ENCODE measurements around the gene HOMER2. TPM values are rescaled to one million over a fixed set of nuclear protein-coding genes. Genes with fewer than 3 reads are reported as not detected.

The HOMER2 gene
- total RNA-seq, 2 experiments from 2014 or later: 0.85 to 1.6 TPM

- ATAC-seq (ENCODE audit: poor library complexity) (no peak), DNase-seq (no peak)
- CTCF ChIA-PET: no interaction called here
- Mint-ChIP-seq H3K27ac (no peak overlapping the region), H3K9me3 (peaks cover 8% of the 10 kb centered on the region), H3K4me3 (no peak overlapping the region), H3K4me1 (ENCODE audit: low read depth) (no peaks in the 10 kb centered on the region), H3K36me3 (ENCODE audit: low read depth) (no peaks in the 10 kb centered on the region), H3K27me3 (peaks cover 5% of the 10 kb centered on the region)
- H3K36me3 ChIP-seq (ENCODE audit: insufficient read depth, low read length): no peaks in the 10 kb centered on the region
- H3K4me1 ChIP-seq (ENCODE audit: insufficient read depth, low read length): no peaks in the 10 kb centered on the region
- no peak overlapping the region for H3K4me3 ChIP-seq (ENCODE audit: low read length)
- POLR2A ChIA-PET: no interaction called here
- H3K27me3 ChIP-seq (ENCODE audit: control insufficient read depth in 1 of 2, insufficient read depth in 2 of 2, low read length in 2 of 2): no peaks in the 10 kb centered on the region
- H3K9me3 ChIP-seq (ENCODE audit: control insufficient read depth in 1 of 2, insufficient read depth in 1 of 2, low read length in 2 of 2): peaks cover 5 to 14% of the 10 kb centered on the region in 2 experiments
- TF ChIP-seq CTCF (IDR thresholded peaks at IDR 0.05): no peak
- no peak overlapping the region for H3K27ac ChIP-seq (ENCODE audit: low read depth in 1 of 2, low read length in 2 of 2)
- intact Hi-C loops (cut with DNase I, micrococcal nuclease): no loop called here
These were observed 41.8 kb downstream of the HOMER2 start for GRCh38 chr15:82910721-82911120.

- Mint-ChIP-seq H3K9me3 (peaks cover 8% of the 10 kb centered on the region), H3K36me3 (ENCODE audit: low read depth) (no peaks in the 10 kb centered on the region), H3K4me1 (ENCODE audit: low read depth) (no peaks in the 10 kb centered on the region), H3K27ac (no peak overlapping the region), H3K4me3 (no peak overlapping the region), H3K27me3 (peaks cover 8% of the 10 kb centered on the region)
- no peak overlapping the region for H3K27ac ChIP-seq (ENCODE audit: low read depth in 1 of 2, low read length in 2 of 2)
- ChIA-PET POLR2A (no interaction called here), CTCF (no interaction called here)
- no peak overlapping the region for H3K4me3 ChIP-seq (ENCODE audit: low read length)
- no peaks in the 10 kb centered on the region for H3K4me1 ChIP-seq (ENCODE audit: insufficient read depth, low read length)
- H3K27me3 ChIP-seq (ENCODE audit: control insufficient read depth in 1 of 2, insufficient read depth in 2 of 2, low read length in 2 of 2): no peaks in the 10 kb centered on the region
- intact Hi-C loops (cut with DNase I, micrococcal nuclease): no loop called here
- H3K9me3 ChIP-seq (ENCODE audit: control insufficient read depth in 1 of 2, insufficient read depth in 1 of 2, low read length in 2 of 2): peaks cover 5 to 14% of the 10 kb centered on the region in 2 experiments
- no peaks in the 10 kb centered on the region for H3K36me3 ChIP-seq (ENCODE audit: insufficient read depth, low read length)
- no peak for ATAC-seq (ENCODE audit: poor library complexity)
- DNase-seq: no peak
- no peak for TF ChIP-seq CTCF (IDR thresholded peaks at IDR 0.05)
These were observed 43.3 kb downstream of the HOMER2 start for GRCh38 chr15:82909080-82909815.

GRCh38 chr15:82907350-82907749 is 45.2 kb downstream of the HOMER2 start:
- Histone ChIP-seq H3K27me3 (ENCODE audit: control insufficient read depth in 1 of 2, insufficient read depth in 2 of 2, low read length in 2 of 2) (no peaks in the 10 kb centered on the region), H3K4me3 (ENCODE audit: low read length) (no peak overlapping the region), H3K36me3 (ENCODE audit: insufficient read depth, low read length) (no peaks in the 10 kb centered on the region), H3K4me1 (ENCODE audit: insufficient read depth, low read length) (no peaks in the 10 kb centered on the region), H3K27ac (ENCODE audit: low read depth in 1 of 2, low read length in 2 of 2) (no peak overlapping the region), H3K9me3 (ENCODE audit: control insufficient read depth in 1 of 2, insufficient read depth in 1 of 2, low read length in 2 of 2) (peaks cover 5 to 14% of the 10 kb centered on the region in 2 experiments)
- no peak for TF ChIP-seq CTCF (IDR thresholded peaks at IDR 0.05)
- ATAC-seq (ENCODE audit: poor library complexity) (no peak), DNase-seq (no peak)
- peaks cover 8% of the 10 kb centered on the region for H3K9me3 Mint-ChIP-seq
- intact Hi-C loops (cut with DNase I, micrococcal nuclease): no loop called here
- POLR2A ChIA-PET: no interaction called here
- H3K36me3 Mint-ChIP-seq (ENCODE audit: low read depth): no peaks in the 10 kb centered on the region
- CTCF ChIA-PET: no interaction called here
- peaks cover 8% of the 10 kb centered on the region for H3K27me3 Mint-ChIP-seq
- no peaks in the 10 kb centered on the region for H3K4me1 Mint-ChIP-seq (ENCODE audit: low read depth)
- H3K4me3 Mint-ChIP-seq: no peak overlapping the region
- H3K27ac Mint-ChIP-seq: no peak overlapping the region
